Calu3 (cell line): ENCODE results near the gene ALCAM. TPM values are rescaled to one million over a fixed set of nuclear protein-coding genes. Genes with fewer than 3 reads are reported as not detected.

Experiments used
- BruUV-seq: library from RNA; stranded (reverse); fragments of 400-500 nt; replicated peaks from 2 replicates; lab custom pipeline; 2021; lab: Mats Ljungman, UMichigan
- CTCF ChIA-PET: fragments of 300-600 bp; sonication (Branson Sonifier 250); formaldehyde crosslinking; loops from one replicate; lab custom pipeline; 2022; ENCODE audit warnings: antibody characterized with exemption; lab: Charles Lee
- DNase-seq: peaks from one replicate; pipeline ENCODE4 v3.0.0; 2022
- H3K27ac Mint-ChIP-seq: one replicate; pipeline ENCODE4 v1.8.0; 2022; ENCODE audit warnings: mixed read lengths; ENCODE audit not compliant: unreplicated experiment
- H3K27me3 Mint-ChIP-seq: one replicate; pipeline ENCODE4 v1.8.0; 2022; ENCODE audit warnings: mixed read lengths; ENCODE audit not compliant: unreplicated experiment
- H3K36me3 Mint-ChIP-seq: one replicate; pipeline ENCODE4 v1.8.0; 2022; ENCODE audit warnings: mild to moderate bottlenecking, moderate library complexity, mixed read lengths; ENCODE audit not compliant: insufficient read depth, unreplicated experiment
- H3K4me1 Mint-ChIP-seq: one replicate; pipeline ENCODE4 v1.8.0; 2022; ENCODE audit warnings: mild to moderate bottlenecking, low read depth, mixed read lengths; ENCODE audit not compliant: unreplicated experiment
- H3K4me3 Mint-ChIP-seq: one replicate; pipeline ENCODE4 v1.8.0; 2022; ENCODE audit warnings: mild to moderate bottlenecking, low read depth, moderate library complexity, mixed read lengths; ENCODE audit not compliant: unreplicated experiment
- H3K9me3 Mint-ChIP-seq: one replicate; pipeline ENCODE4 v1.8.0; 2022; ENCODE audit warnings: low read depth, mixed read lengths; ENCODE audit not compliant: unreplicated experiment
- CTCF ChIP-seq: fragments of 200-600 bp; IDR thresholded peaks from one replicate; pipeline ENCODE4 v1.8.0; 2022; ENCODE audit warnings: antibody characterized with exemption; ENCODE audit not compliant: unreplicated experiment
- intact Hi-C: fragments of 100-400 bp; cut with micrococcal nuclease; formaldehyde crosslinking; loops from one replicate; pipeline ENCODE4 v1.10.0; 2022; ENCODE audit not compliant: unreplicated experiment
- total RNA-seq: library from RNA; stranded (reverse); gene quantifications from 2 replicates; pipeline ENCODE4 v1.2.3, GENCODE V29; 2022

The ALCAM gene
- total RNA-seq, 1 experiment from 2014 or later: 166 TPM

DNA sequence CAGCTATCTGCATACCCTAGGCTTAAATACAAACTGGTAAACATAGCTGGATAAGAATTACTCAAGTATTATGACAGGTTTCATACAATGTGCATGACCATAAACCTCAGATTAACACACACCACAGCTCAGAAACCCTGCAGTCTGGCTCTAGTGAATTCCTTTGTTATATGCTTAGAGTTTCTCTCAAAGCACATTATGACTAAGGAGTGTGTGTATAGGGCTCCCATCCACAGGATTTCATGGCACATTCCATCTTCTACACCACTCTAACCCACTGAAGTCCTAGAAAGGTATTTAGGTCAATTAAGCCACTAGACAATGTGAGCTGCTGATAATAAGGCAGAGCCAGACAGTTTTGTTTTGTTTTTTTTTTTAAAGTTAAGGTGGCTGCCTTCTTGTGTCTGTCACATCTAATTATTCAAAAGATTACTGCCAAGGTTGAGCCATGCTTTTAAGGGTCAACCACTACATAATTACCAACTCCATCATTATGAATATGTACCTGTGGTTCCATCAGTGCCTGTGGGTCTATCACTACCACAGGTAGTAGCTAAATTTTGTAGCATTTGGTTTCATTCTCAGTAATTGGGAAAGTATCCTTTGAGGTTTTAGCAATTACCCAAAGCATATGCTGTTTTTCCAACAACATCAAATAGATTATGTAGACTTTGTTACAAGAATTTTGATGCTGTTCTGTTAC lies 107.0 kb downstream of the ALCAM start:
- H3K9me3 Mint-ChIP-seq: peaks cover 11% of the 10 kb centered on the region
- no TSS peak for BruUV-seq
- TF ChIP-seq CTCF: no peak
- DNase-seq: no peak
- H3K27ac Mint-ChIP-seq: no peak overlapping the region
- H3K36me3 Mint-ChIP-seq: no peaks in the 10 kb centered on the region
- H3K27me3 Mint-ChIP-seq: no peaks in the 10 kb centered on the region
- CTCF ChIA-PET: no interaction called here
- peaks cover 28% of the 10 kb centered on the region for H3K4me1 Mint-ChIP-seq
- intact Hi-C loops: no loop called here
- H3K4me3 Mint-ChIP-seq: no peak overlapping the region

- Mint-ChIP-seq H3K27me3 (no peaks in the 10 kb centered on the region), H3K9me3 (peaks cover 10% of the 10 kb centered on the region), H3K4me1 (peaks cover 7% of the 10 kb centered on the region), H3K27ac (no peak overlapping the region), H3K36me3 (no peaks in the 10 kb centered on the region), H3K4me3 (no peak overlapping the region)
- no TSS peak for BruUV-seq
- intact Hi-C loops: no loop called here
- CTCF ChIA-PET: no interaction called here
- TF ChIP-seq CTCF: no peak
- DNase-seq: no peak
Observed at GRCh38 chr3:105480768-105481167, 114.1 kb downstream of the ALCAM start.

DNA sequence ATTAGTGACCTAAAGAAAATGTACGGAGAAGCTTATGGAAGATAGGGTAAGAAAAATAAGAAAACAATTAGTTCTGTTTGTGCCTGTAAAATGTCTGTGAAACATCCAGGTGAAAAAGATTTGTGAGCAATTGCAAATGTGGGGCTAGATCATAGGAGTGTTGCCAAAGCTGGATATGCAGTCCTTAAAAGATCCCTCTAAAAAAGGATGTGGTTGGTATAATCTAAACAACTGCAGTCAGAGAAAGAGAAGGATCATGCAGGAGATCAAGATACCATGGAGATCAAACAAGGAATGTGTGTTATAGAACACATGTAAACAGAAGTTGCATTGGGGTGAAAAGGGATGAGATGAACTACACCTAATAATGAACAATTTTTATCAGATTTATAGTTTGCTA lies 116.8 kb downstream of the ALCAM start:
- intact Hi-C loops: no loop called here
- no peak overlapping the region for H3K4me3 Mint-ChIP-seq
- peaks cover 2% of the 10 kb centered on the region for H3K9me3 Mint-ChIP-seq
- DNase-seq: no peak
- no peak for TF ChIP-seq CTCF
- H3K27me3 Mint-ChIP-seq: no peaks in the 10 kb centered on the region
- CTCF ChIA-PET: no interaction called here
- no TSS peak for BruUV-seq
- H3K4me1 Mint-ChIP-seq: no peaks in the 10 kb centered on the region
- no peak overlapping the region for H3K27ac Mint-ChIP-seq
- H3K36me3 Mint-ChIP-seq: no peaks in the 10 kb centered on the region

DNA sequence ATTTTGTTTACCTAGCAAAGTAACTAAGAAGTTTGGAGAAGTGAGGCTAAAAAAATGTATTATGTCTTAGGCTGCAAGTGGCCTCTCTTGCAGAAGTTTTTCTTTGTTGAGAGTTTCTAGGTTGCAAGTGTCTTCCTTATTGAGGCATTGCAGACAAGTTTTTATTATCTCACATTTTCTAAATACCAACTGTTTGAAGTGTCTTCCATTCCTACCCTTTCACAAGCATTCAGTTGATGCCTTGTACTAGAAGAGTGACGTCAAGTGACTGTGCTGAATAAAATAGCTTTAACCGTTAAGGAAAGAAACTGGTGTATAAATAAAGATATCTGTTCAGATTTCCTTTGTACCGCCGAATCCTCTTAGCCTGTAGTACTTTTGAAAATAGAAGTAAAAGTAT lies 123.3 kb downstream of the ALCAM start:
- no peak overlapping the region for H3K27ac Mint-ChIP-seq
- H3K4me3 Mint-ChIP-seq: no peak overlapping the region
- H3K4me1 Mint-ChIP-seq: peaks cover 12% of the 10 kb centered on the region
- TF ChIP-seq CTCF: no peak
- DNase-seq: no peak
- H3K9me3 Mint-ChIP-seq: peaks cover 11% of the 10 kb centered on the region
- peaks cover 5% of the 10 kb centered on the region for H3K36me3 Mint-ChIP-seq
- no peaks in the 10 kb centered on the region for H3K27me3 Mint-ChIP-seq
- BruUV-seq: no TSS peak
- intact Hi-C loops: no loop called here
- CTCF ChIA-PET: no interaction called here
